ENCODE data around the gene FGFR2.

The FGFR2 gene

GRCh38 chr10:121509112-121509511, 89.1 kb downstream of the FGFR2 start:
- TF ChIP-seq CTCF (conservative IDR thresholded peaks at IDR 0.05; ENCODE audit: control insufficient read depth, insufficient read depth, low read depth, low read length): no peak
- no peak for DNase-seq (ENCODE audit: low read depth)
- H3K4me3 ChIP-seq (ENCODE audit: control insufficient read depth, low read depth, low read length): no peak overlapping the region

- no peak overlapping the region for H3K4me3 ChIP-seq (ENCODE audit: control insufficient read depth, low read depth, low read length)
- TF ChIP-seq CTCF (conservative IDR thresholded peaks at IDR 0.05; ENCODE audit: control insufficient read depth, insufficient read depth, low read depth, low read length): no peak
- no peak for DNase-seq (ENCODE audit: low read depth)
Observed at GRCh38 chr10:121503587-121504051, 94.6 kb downstream of the FGFR2 start.

- no peak overlapping the region for H3K4me3 ChIP-seq (ENCODE audit: control insufficient read depth, low read depth, low read length)
- no peak for DNase-seq (ENCODE audit: low read depth)
- no peak for TF ChIP-seq CTCF (conservative IDR thresholded peaks at IDR 0.05; ENCODE audit: control insufficient read depth, insufficient read depth, low read depth, low read length)
Observed at GRCh38 chr10:121501796-121502195, 96.4 kb downstream of the FGFR2 start.

- no peak for TF ChIP-seq CTCF (conservative IDR thresholded peaks at IDR 0.05; ENCODE audit: control insufficient read depth, insufficient read depth, low read depth, low read length)
- DNase-seq (ENCODE audit: low read depth): no peak
- no peak overlapping the region for H3K4me3 ChIP-seq (ENCODE audit: control insufficient read depth, low read depth, low read length)
Observed at GRCh38 chr10:121500701-121501332, 97.4 kb downstream of the FGFR2 start.

- no peak for TF ChIP-seq CTCF (conservative IDR thresholded peaks at IDR 0.05; ENCODE audit: control insufficient read depth, insufficient read depth, low read depth, low read length)
- no peak for DNase-seq (ENCODE audit: low read depth)
- H3K4me3 ChIP-seq (ENCODE audit: control insufficient read depth, low read depth, low read length): no peak overlapping the region
Observed at GRCh38 chr10:121497513-121498470, 100.5 kb downstream of the FGFR2 start.

GRCh38 chr10:121495719-121496118, 102.5 kb downstream of the FGFR2 start:
- DNase-seq (ENCODE audit: low read depth): no peak

More at GRCh38 chr10:121495719-121496118, 102.5 kb downstream of the FGFR2 start:
- H3K4me3 ChIP-seq (ENCODE audit: control insufficient read depth, low read depth, low read length): no peak overlapping the region
- no peak for TF ChIP-seq CTCF (conservative IDR thresholded peaks at IDR 0.05; ENCODE audit: control insufficient read depth, insufficient read depth, low read depth, low read length)

All from fibroblast of mammary gland (primary cell).